ENCODE measurements around the gene SPRED3.

DNA sequence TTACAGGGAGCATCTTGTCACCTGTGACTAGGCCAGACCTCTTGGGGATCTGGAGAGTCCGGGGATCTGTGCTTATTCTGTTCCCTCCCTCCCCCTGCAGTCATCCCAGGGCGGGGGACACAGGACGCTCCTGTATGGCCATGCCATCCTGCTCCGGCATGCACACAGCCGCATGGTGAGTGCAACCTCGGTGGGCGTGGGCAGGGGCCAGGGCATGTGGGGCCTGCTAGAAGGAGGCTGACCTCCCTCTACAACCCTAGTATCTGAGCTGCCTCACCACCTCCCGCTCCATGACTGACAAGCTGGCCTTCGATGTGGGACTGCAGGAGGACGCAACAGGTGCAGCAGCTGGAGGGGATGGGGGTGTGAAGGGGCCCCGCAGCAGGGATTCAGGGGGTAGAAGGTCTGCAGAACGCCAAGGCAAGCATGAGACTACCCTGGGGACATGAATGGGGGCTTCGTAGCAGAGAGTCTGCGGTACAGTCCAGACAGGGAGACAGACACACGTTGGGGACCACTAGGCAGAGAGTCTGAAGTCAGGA lies 55.0 kb downstream of the SPRED3 start:
- TF ChIP-seq SMC3 (conservative IDR thresholded peaks at IDR 0.05; ENCODE audit: poor library complexity) (no peak), EP300 (conservative IDR thresholded peaks at IDR 0.05; ENCODE audit: poor library complexity, severe bottlenecking) (no peak), POLR2AphosphoS5 (IDR thresholded peaks at IDR 0.05) (no peak), RAD21 (conservative IDR thresholded peaks at IDR 0.05) (no peak), CTCF (IDR thresholded peaks at IDR 0.05; ENCODE audit: poor library complexity, severe bottlenecking) (no peak), TAF1 (IDR thresholded peaks at IDR 0.05; ENCODE audit: low read depth) (no peak), EZH2 (IDR thresholded peaks at IDR 0.05; ENCODE audit: borderline replicate concordance, insufficient read depth, low read length, poor library complexity, severe bottlenecking) (no peak), MXI1 (conservative IDR thresholded peaks at IDR 0.05; ENCODE audit: poor library complexity, severe bottlenecking) (no peak)
- TF ChIP-seq, protein P1, sequence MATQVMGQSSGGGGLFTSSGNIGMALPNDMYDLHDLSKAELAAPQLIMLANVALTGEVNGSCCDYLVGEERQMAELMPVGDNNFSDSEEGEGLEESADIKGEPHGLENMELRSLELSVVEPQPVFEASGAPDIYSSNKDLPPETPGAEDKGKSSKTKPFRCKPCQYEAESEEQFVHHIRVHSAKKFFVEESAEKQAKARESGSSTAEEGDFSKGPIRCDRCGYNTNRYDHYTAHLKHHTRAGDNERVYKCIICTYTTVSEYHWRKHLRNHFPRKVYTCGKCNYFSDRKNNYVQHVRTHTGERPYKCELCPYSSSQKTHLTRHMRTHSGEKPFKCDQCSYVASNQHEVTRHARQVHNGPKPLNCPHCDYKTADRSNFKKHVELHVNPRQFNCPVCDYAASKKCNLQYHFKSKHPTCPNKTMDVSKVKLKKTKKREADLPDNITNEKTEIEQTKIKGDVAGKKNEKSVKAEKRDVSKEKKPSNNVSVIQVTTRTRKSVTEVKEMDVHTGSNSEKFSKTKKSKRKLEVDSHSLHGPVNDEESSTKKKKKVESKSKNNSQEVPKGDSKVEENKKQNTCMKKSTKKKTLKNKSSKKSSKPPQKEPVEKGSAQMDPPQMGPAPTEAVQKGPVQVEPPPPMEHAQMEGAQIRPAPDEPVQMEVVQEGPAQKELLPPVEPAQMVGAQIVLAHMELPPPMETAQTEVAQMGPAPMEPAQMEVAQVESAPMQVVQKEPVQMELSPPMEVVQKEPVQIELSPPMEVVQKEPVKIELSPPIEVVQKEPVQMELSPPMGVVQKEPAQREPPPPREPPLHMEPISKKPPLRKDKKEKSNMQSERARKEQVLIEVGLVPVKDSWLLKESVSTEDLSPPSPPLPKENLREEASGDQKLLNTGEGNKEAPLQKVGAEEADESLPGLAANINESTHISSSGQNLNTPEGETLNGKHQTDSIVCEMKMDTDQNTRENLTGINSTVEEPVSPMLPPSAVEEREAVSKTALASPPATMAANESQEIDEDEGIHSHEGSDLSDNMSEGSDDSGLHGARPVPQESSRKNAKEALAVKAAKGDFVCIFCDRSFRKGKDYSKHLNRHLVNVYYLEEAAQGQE (IDR thresholded peaks at IDR 0.05; ENCODE audit: borderline replicate concordance), result no peak

Data from neural cell (in vitro differentiated cells).